GM10266 (cell line): ENCODE data around the gene RGS9BP.

Experiments used
- DNase-seq: peaks from one replicate; pipeline ENCODE4 v3.0.0; 2012; ENCODE audit errors: extremely low spot score
- CTCF ChIP-seq: IDR thresholded peaks from 2 replicates; pipeline ENCODE4 v1.5.1; 2012; ENCODE audit warnings: mild to moderate bottlenecking, low read depth; ENCODE audit not compliant: control insufficient read depth, insufficient read depth; ENCODE audit errors: missing control alignments

RGS9BP gene

GRCh38 chr19:32676895-32677359 lies 1.3 kb downstream of the RGS9BP start:
- TF ChIP-seq CTCF: no peak

GRCh38 chr19:32677657-32678056 lies 2.0 kb downstream of the RGS9BP start:
- TF ChIP-seq CTCF: no peak
- no peak for DNase-seq

More at GRCh38 chr19:32676895-32677359, 1.3 kb downstream of the RGS9BP start:
- DNase-seq: no peak

- DNase-seq: no peak
Measured at GRCh38 chr19:32680986-32681385, 5.3 kb downstream of the RGS9BP start.

GRCh38 chr19:32682317-32682716 lies 6.7 kb downstream of the RGS9BP start:
- DNase-seq: no peak
- no peak for TF ChIP-seq CTCF

More at GRCh38 chr19:32680986-32681385, 5.3 kb downstream of the RGS9BP start:
- no peak for TF ChIP-seq CTCF

GRCh38 chr19:32686847-32687475 lies 11.3 kb downstream of the RGS9BP start:
- TF ChIP-seq CTCF: no peak
- DNase-seq: no peak

- no peak for TF ChIP-seq CTCF
- no peak for DNase-seq
Measured at GRCh38 chr19:32687681-32688080, 12.0 kb downstream of the RGS9BP start.

GRCh38 chr19:32688311-32688710 lies 12.7 kb downstream of the RGS9BP start:
- no peak for DNase-seq
- no peak for TF ChIP-seq CTCF
